K562 (cell line): ENCODE data around the gene ATXN7L1. TPM values are rescaled to one million over a fixed set of nuclear protein-coding genes. Genes with fewer than 3 reads are reported as not detected.

Source experiments
- ATAC-seq: fragments of 200-7000 bp; cut with Tn5 transposase; 3 replicates; pipeline ENCODE4 v1.9.1; 2020; ENCODE audit warnings: moderate library complexity
- BruUV-seq: library from RNA; stranded (reverse); fragments of 400-500 nt; replicated peaks from 2 replicates; lab custom pipeline; 2021; lab: Mats Ljungman, UMichigan
- CTCF ChIA-PET: fragments of 300-600 bp; formaldehyde crosslinking; extraction: SDS; loops from one replicate; lab custom pipeline; 2021; ENCODE audit warnings: low intra/inter-chr PET ratio; lab: Yijun Ruan, JAX
- POLR2A ChIA-PET: fragments of 300-600, 350-650 bp; sonication (Branson Sonifier 250); formaldehyde crosslinking; extraction: SDS; loops from one replicate; lab custom pipeline; 2021; ENCODE audit warnings: antibody characterized with exemption, inconsistent platforms; lab: Yijun Ruan, JAX
- DNase-seq, 4 experiments: peaks; one replicate each; pipeline versions ENCODE4 v3.0.0 to v3.0.0-alpha.2; 2011 to 2018; ENCODE audit warnings: low spot score in 3 of 4, mixed read lengths in 3 of 4; ENCODE audit errors: extremely low read depth in 1 of 4
- FAIRE-seq: peaks from 2 replicates; lab custom pipeline; 2011; peaks lifted over from hg19 to GRCh38; lab: Jason Lieb, UNC
- H2AFZ ChIP-seq: 2 replicates; pipeline ENCODE4 v1.6.0; 2011; ENCODE audit warnings: low read depth, low read length, control low read depth, inconsistent platforms
- H3K27ac ChIP-seq: fragments of 200-600 bp; 3 replicates; pipeline ENCODE4 v1.8.0; 2011; ENCODE audit warnings: low read depth, mild to moderate bottlenecking, control low read depth, inconsistent platforms, low read length, moderate library complexity, mixed read lengths; ENCODE audit errors: extremely low read depth
- H3K27me3 ChIP-seq, 2 experiments: fragments of 300-600 bp in 1 of 2; 2 replicates in 1 of 2; 3 replicates in 1 of 2; pipeline versions ENCODE4 v1.6.0 to v1.8.0; 2011; ENCODE audit warnings: inconsistent platforms in 2 of 2, low read length in 2 of 2, mild to moderate bottlenecking in 1 of 2, mixed read lengths in 1 of 2, moderate library complexity in 1 of 2; ENCODE audit not compliant: control insufficient read depth in 2 of 2, insufficient read depth in 2 of 2
- H3K36me3 ChIP-seq: fragments of 300-600 bp; 3 replicates; pipeline ENCODE4 v1.8.0; 2011; ENCODE audit warnings: mild to moderate bottlenecking, low read length, inconsistent platforms; ENCODE audit not compliant: control insufficient read depth, insufficient read depth
- H3K4me1 ChIP-seq, 2 experiments: fragments of 200-600 bp in 1 of 2; replicated peaks in 1 of 2; 2 replicates in 1 of 2; 3 replicates in 1 of 2; pipeline versions ENCODE4 v1.5.1 to v1.8.0; 2011; ENCODE audit warnings: inconsistent platforms in 2 of 2, low read length in 2 of 2, mild to moderate bottlenecking in 1 of 2, mixed read lengths in 1 of 2, moderate library complexity in 1 of 2; ENCODE audit not compliant: control insufficient read depth in 2 of 2, insufficient read depth in 2 of 2
- H3K4me2 ChIP-seq: 2 replicates; pipeline ENCODE4 v1.6.1; 2011; ENCODE audit warnings: low read length, control low read depth, inconsistent platforms, mixed read lengths; ENCODE audit not compliant: insufficient read depth
- H3K4me3 ChIP-seq: fragments of 200-600 bp; sonication (generic), shearing (Covaris generic); 2 replicates; pipeline ENCODE4 v1.5.1; 2016; ENCODE audit warnings: control low read depth, inconsistent platforms
- H3K79me2 ChIP-seq: fragments of 200-600 bp; 3 replicates; pipeline ENCODE4 v1.8.0; 2011; ENCODE audit warnings: low read length, inconsistent platforms; ENCODE audit not compliant: control insufficient read depth, insufficient read depth
- H3K9ac ChIP-seq, 2 experiments: 2 replicates each; pipeline versions ENCODE4 v1.6.0 to v1.6.1; 2011; ENCODE audit warnings: low read depth in 2 of 2, low read length in 2 of 2, control low read depth in 1 of 2, inconsistent platforms in 1 of 2, mild to moderate bottlenecking in 1 of 2, mixed read lengths in 1 of 2; ENCODE audit not compliant: insufficient read depth in 1 of 2
- H3K9me1 ChIP-seq: one replicate; pipeline ENCODE4 v1.6.0; 2011; ENCODE audit warnings: inconsistent platforms, mild to moderate bottlenecking, low read length, moderate library complexity; ENCODE audit not compliant: control insufficient read depth, insufficient read depth
- H3K9me3 ChIP-seq: replicated peaks from 2 replicates; pipeline ENCODE4 v1.5.1; 2011; ENCODE audit warnings: low read depth, low read length, inconsistent platforms; ENCODE audit not compliant: control insufficient read depth, insufficient read depth
- H4K20me1 ChIP-seq: replicated peaks from 2 replicates; pipeline ENCODE4 v1.6.1; 2011; ENCODE audit warnings: low read length, inconsistent platforms, mixed read lengths; ENCODE audit not compliant: control insufficient read depth, insufficient read depth
- BCOR ChIP-seq: fragments of 450-650 bp; IDR thresholded peaks from 2 replicates; pipeline ENCODE4 v1.6.1; 2016
- DPF2 ChIP-seq: fragments of 450-650 bp; IDR thresholded peaks from 2 replicates; pipeline ENCODE4 v1.6.1; 2016
- ESRRB ChIP-seq: fragments of 250-450 bp; sonication (Bioruptor Pico); IDR thresholded peaks from 2 replicates; pipeline ENCODE4 v1.5.0; 2020; ENCODE audit warnings: mild to moderate bottlenecking, moderate library complexity, borderline replicate concordance
- FOXA3 ChIP-seq, 2 experiments: fragments of 450-650 bp in 1 of 2; sonication (generic) in 1 of 2; formaldehyde crosslinking; IDR thresholded peaks in 1 of 2; conservative IDR thresholded peaks in 1 of 2; 2 replicates each; pipeline versions ENCODE4 v1.4.0 to v1.8.0; 2020 to 2022; ENCODE audit warnings: mild to moderate bottlenecking in 2 of 2, missing genetic modification reagents in 1 of 2
- KLF1 ChIP-seq: fragments of 450-650 bp; IDR thresholded peaks from 2 replicates; pipeline ENCODE4 v1.6.1; 2016; ENCODE audit warnings: missing genetic modification characterization, missing compliant biosample characterization
- KLF13 ChIP-seq: fragments of 450-650 bp; IDR thresholded peaks from 2 replicates; pipeline ENCODE4 v1.6.1; 2016; ENCODE audit warnings: missing genetic modification characterization, low read depth, mild to moderate bottlenecking, missing compliant biosample characterization, moderate library complexity, borderline replicate concordance
- MCM2 ChIP-seq: fragments of 450-650 bp; IDR thresholded peaks from 2 replicates; pipeline ENCODE4 v1.6.1; 2017; ENCODE audit warnings: low read depth, mild to moderate bottlenecking
- NCOA6 ChIP-seq: fragments of 450-650 bp; IDR thresholded peaks from 2 replicates; pipeline ENCODE4 v1.6.1; 2017; ENCODE audit warnings: mild to moderate bottlenecking
- NR1H2 ChIP-seq: sonication (generic); formaldehyde crosslinking; IDR thresholded peaks from 2 replicates; pipeline ENCODE4 v1.4.0; 2020; ENCODE audit warnings: mild to moderate bottlenecking, missing genetic modification reagents
- TBL1XR1 ChIP-seq, 2 experiments: IDR thresholded peaks; 2 replicates each; pipeline ENCODE4 v1.6.1; 2012; ENCODE audit warnings: improper control_type of control experiment in 2 of 2, low read length in 2 of 2, mild to moderate bottlenecking in 1 of 2
- ZBTB8A ChIP-seq: fragments of 450-650 bp; IDR thresholded peaks from 2 replicates; pipeline ENCODE4 v1.6.1; 2018; ENCODE audit warnings: mild to moderate bottlenecking, moderate library complexity; ENCODE audit not compliant: partially characterized antibody
- ZNF224 ChIP-seq: sonication (generic); formaldehyde crosslinking; IDR thresholded peaks from 2 replicates; pipeline ENCODE4 v1.8.0; 2022; ENCODE audit warnings: mild to moderate bottlenecking, missing genetic modification reagents
- ZNF324 ChIP-seq: fragments of 250-450 bp; sonication (Bioruptor Pico); IDR thresholded peaks from 2 replicates; pipeline ENCODE4 v1.4.0; 2020; ENCODE audit warnings: mild to moderate bottlenecking
- ZNF583 ChIP-seq: fragments of 250-450 bp; sonication (Bioruptor Pico); IDR thresholded peaks from 2 replicates; pipeline ENCODE4 v1.4.0; 2020
- ZNF644 ChIP-seq: fragments of 200-800 bp; sonication (Bioruptor generic); IDR thresholded peaks from 2 replicates; pipeline ENCODE4 v1.6.1; 2016; ENCODE audit warnings: low read depth, missing genetic modification characterization, missing compliant biosample characterization
- ZNF780A ChIP-seq: fragments of 250-450 bp; sonication (Bioruptor Pico); IDR thresholded peaks from 2 replicates; pipeline ENCODE4 v1.5.0; 2021; ENCODE audit warnings: mild to moderate bottlenecking
- WGBS: fragments of 100-300 bp; shearing (Covaris generic); methylation state at CpG from one replicate; pipeline ENCODE4 v1.1.6; 2016; ENCODE audit warnings: low coverage, mixed read lengths; ENCODE audit not compliant: insufficient coverage; ENCODE audit errors: missing lambda C conversion rate; 5-methylcytosine and 5-hydroxymethylcytosine counted together
- in situ Hi-C: fragments of 300-500 bp; cut with MboI; formaldehyde crosslinking; loops from 4 replicates; pipeline ENCODE4 v1.15.0; 2018; ENCODE audit warnings: inconsistent platforms, mixed read lengths
- intact Hi-C: fragments of 100-400 bp; cut with micrococcal nuclease; formaldehyde crosslinking; loops from 2 replicates; pipeline ENCODE4 v1.14.2; 2022
- polyA plus RNA-seq, 8 experiments: library from polyadenylated mRNA; depleted of rRNA in 4 of 8; stranded (reverse) in 5 of 8; unstranded in 3 of 8; fragments of >200 nt; fragmentation: Nextera tagmentation in 2 of 8; fragmentation: Illumina TruSeq in 1 of 8; extraction: Ambion mirVana in 2 of 8; extraction: Trizol in 1 of 8; gene quantifications; 2 replicates each; pipeline versions ENCODE4 v1.2.1 to v1.2.3, GENCODE V29; 2011 to 2014; ENCODE audit warnings: inconsistent platforms in 1 of 8, missing spikeins in 1 of 8
- total RNA-seq, 7 experiments: library from RNA; depleted of rRNA in 6 of 7; stranded (reverse); fragments of >200 nt in 6 of 7; fragmentation: Illumina TruSeq in 2 of 7; extraction: Trizol in 2 of 7; gene quantifications; 2 replicates each; pipeline versions ENCODE4 v1.2.1 to v1.2.3, GENCODE V29; 2011 to 2021; ENCODE audit warnings: low replicate concordance in 1 of 7
- TF ChIP-seq, protein P1 (sequence below): fragments of 450-650 bp; IDR thresholded peaks from 2 replicates; pipeline ENCODE4 v1.6.1; 2016; ENCODE audit warnings: missing biosample characterization, missing genetic modification characterization
- TF ChIP-seq, protein P2 (sequence below): fragments of 200-800 bp; sonication (Bioruptor generic); IDR thresholded peaks from 2 replicates; pipeline ENCODE4 v1.6.1; 2017; ENCODE audit warnings: missing genetic modification characterization, missing compliant biosample characterization

The ATXN7L1 gene
- total and polyA plus RNA-seq, 9 of the 15 experiments (the other 6 are each of a cell fraction or from before 2014, with no cell fraction given), result 6.6 to 13.7 (median 10.7) TPM

DNA sequence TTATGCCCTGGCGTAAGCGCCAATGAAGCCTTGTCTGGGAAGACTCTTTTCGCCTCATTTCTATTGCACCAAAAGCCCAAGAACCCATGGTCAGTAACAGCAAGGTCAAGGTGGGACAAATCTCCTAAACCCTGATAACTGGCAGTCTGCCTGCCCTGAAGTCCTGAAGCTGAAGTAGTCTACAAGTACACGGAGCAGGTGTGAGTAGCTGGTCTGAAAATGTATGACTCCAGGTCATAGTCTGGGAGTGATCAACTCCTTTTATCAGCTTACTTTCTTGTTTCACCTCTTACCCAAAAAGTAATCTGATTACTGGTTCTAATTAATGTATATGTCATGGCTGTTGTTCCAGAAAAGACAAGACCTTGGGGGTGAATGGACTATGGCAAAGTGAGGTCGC, 187.8 kb downstream of the ATXN7L1 start:
- intact Hi-C loops (no loop called here), in situ Hi-C loops (no loop called here)
- Histone ChIP-seq H3K4me1 (peaks cover 0 to 4% of the 10 kb centered on the region in 2 experiments; a peak in 2 of 5 replicates), H3K9ac (no peak overlapping the region), H3K9me1 (no peaks in the 10 kb centered on the region), H3K27ac (no peak overlapping the region), H2AFZ (no peak overlapping the region)
- no peak for DNase-seq
- ATAC-seq, result no peak
- CTCF ChIA-PET, result no interaction called here
- TF ChIP-seq ZNF583 (CRISPR knock-in tag) (no peak), BCOR (no peak), NCOA6 (no peak), ZBTB8A (no peak), ESRRB (CRISPR knock-in tag) (no peak), ZNF324 (CRISPR knock-in tag) (no peak), KLF1 (tag) (no peak), NR1H2 (CRISPR knock-in tag) (no peak), ZNF224 (CRISPR knock-in tag) (no peak), FOXA3 (CRISPR knock-in tag; conservative IDR thresholded peaks at IDR 0.05 in 1 of 2, IDR thresholded peaks at IDR 0.05 in 1 of 2) (no peak), DPF2 (no peak), KLF13 (tag) (no peak), ZNF644 (no peak), TBL1XR1 (IDR thresholded peaks at IDR 0.05; ENCODE audit: low read length in 2 of 2) (no peak), ZNF780A (CRISPR knock-in tag) (no peak), MCM2 (no peak)
- TF ChIP-seq, protein P1, sequence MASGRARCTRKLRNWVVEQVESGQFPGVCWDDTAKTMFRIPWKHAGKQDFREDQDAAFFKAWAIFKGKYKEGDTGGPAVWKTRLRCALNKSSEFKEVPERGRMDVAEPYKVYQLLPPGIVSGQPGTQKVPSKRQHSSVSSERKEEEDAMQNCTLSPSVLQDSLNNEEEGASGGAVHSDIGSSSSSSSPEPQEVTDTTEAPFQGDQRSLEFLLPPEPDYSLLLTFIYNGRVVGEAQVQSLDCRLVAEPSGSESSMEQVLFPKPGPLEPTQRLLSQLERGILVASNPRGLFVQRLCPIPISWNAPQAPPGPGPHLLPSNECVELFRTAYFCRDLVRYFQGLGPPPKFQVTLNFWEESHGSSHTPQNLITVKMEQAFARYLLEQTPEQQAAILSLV, result no peak
- TF ChIP-seq, protein P2, sequence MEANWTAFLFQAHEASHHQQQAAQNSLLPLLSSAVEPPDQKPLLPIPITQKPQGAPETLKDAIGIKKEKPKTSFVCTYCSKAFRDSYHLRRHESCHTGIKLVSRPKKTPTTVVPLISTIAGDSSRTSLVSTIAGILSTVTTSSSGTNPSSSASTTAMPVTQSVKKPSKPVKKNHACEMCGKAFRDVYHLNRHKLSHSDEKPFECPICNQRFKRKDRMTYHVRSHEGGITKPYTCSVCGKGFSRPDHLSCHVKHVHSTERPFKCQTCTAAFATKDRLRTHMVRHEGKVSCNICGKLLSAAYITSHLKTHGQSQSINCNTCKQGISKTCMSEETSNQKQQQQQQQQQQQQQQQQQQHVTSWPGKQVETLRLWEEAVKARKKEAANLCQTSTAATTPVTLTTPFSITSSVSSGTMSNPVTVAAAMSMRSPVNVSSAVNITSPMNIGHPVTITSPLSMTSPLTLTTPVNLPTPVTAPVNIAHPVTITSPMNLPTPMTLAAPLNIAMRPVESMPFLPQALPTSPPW, result no peak
- TF ChIP-seq, all 486 proteins: peak for 0
- BruUV-seq, result no TSS peak
- Histone ChIP-seq H3K4me2 (no peak overlapping the region), H3K4me3 (no peak overlapping the region), H3K27me3 (peaks cover 36 to 63% of the 10 kb centered on the region in 2 experiments), H3K79me2 (no peaks in the 10 kb centered on the region), H4K20me1 (peaks cover 10% of the 10 kb centered on the region; the same call in 1 of the 2 replicates), H3K9me3 (no peaks in the 10 kb centered on the region), H3K36me3 (no peaks in the 10 kb centered on the region)
- FAIRE-seq, result no peak
- POLR2A ChIA-PET, result interaction anchor here (0.5 kb wide), 1 partner anchor 103 kb away, joined by 3 read pairs; no protein-coding TSS in a partner anchor
- 30% methylated on average over 5 of the region's 5 CpGs for WGBS
